SK-N-MC (cell line): ENCODE results near the gene IFNGR1.

Experiments used
- DNase-seq: peaks from one replicate; pipeline ENCODE4 v3.0.0-alpha.2; 2011; ENCODE audit warnings: low read depth, low spot score
- H3K27ac ChIP-seq: fragments of 200-600 bp; sonication (generic); 2 replicates; pipeline ENCODE4 v1.5.1; 2016; ENCODE audit warnings: mixed run types
- H3K36me3 ChIP-seq: fragments of 200-600 bp; sonication (generic); 2 replicates; pipeline ENCODE4 v1.6.1; 2017; ENCODE audit warnings: antibody characterized with exemption, low read length, mixed read lengths; ENCODE audit not compliant: insufficient read depth
- H3K4me3 ChIP-seq: fragments of 200-600 bp; sonication (generic); 2 replicates; pipeline ENCODE4 v1.5.1; 2016
- H3K9ac ChIP-seq: fragments of 200-600 bp; sonication (generic); 2 replicates; pipeline ENCODE4 v1.8.0; 2017; ENCODE audit warnings: mixed run types, mixed read lengths; ENCODE audit not compliant: insufficient read length
- H3K9me3 ChIP-seq: fragments of 200-600 bp; sonication (generic); 2 replicates; pipeline ENCODE4 v1.6.1; 2017; ENCODE audit warnings: low read depth, mild to moderate bottlenecking, antibody characterized with exemption, low read length, moderate library complexity, mixed read lengths
- EZH2 ChIP-seq: fragments of 200-600 bp; sonication (generic); IDR thresholded peaks from one replicate; pipeline ENCODE4 v1.6.1; 2017; ENCODE audit warnings: antibody characterized with exemption
- FOXP2 ChIP-seq: optimal IDR thresholded peaks from 2 replicates; pipeline ENCODE3; 2011; ENCODE audit warnings: mild to moderate bottlenecking, moderate library complexity; ENCODE audit not compliant: insufficient read depth; ENCODE audit errors: extremely low read length, control extremely low read depth
- POLR2AphosphoS5 ChIP-seq: IDR thresholded peaks from 2 replicates; pipeline ENCODE4 v1.6.1; 2012; ENCODE audit warnings: mild to moderate bottlenecking, low read depth, low read length, borderline replicate concordance

Gene IFNGR1

GRCh38 chr6:137182654-137183073 is 36.5 kb downstream of the IFNGR1 start:
- no peak overlapping the region for H3K9ac ChIP-seq
- H3K4me3 ChIP-seq, result no peak overlapping the region
- TF ChIP-seq POLR2AphosphoS5 (no peak), FOXP2 (no peak), EZH2 (no peak)
- H3K36me3 ChIP-seq, result no peaks in the 10 kb centered on the region
- no peak overlapping the region for H3K27ac ChIP-seq
- H3K9me3 ChIP-seq, result no peaks in the 10 kb centered on the region; the same call in 1 of the 2 replicates
- DNase-seq, result no peak

DNA sequence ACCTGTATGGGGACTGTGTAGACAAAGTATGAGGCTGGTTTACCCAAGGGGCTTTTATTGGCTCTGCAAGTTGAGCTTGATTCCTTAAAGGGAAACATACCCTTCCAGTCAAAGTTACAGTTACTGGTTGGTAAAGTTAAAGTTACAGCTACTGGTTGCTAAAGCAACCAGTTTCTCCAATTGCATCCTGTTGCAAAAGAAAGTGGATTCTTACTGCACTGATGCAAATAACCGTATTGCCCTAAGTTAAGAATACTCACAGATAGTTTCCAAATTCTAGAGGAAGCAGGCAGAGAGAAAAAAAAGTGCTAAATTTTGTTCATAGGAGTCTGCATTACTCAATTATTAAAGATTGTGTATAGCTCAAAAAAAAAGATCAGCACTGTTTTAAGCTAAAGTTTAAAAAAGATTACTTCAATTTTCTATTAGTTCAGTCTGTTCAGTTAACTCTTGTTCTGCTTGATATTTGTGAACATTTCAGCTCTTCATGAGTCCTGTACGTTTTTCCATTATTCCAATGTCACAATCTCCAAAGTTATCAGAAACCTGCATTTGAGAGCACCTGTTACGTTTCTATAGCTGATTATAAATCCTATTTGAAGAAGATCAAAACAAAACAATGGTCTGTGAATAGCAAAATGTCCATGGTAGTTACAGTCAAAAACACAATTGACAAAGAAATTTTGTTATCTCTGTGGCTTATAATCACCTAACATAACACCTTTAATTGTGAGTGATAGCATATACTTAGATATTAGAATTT is 37.1 kb downstream of the IFNGR1 start:
- Histone ChIP-seq H3K9me3 (no peaks in the 10 kb centered on the region; the same call in 1 of the 2 replicates), H3K36me3 (no peaks in the 10 kb centered on the region), H3K27ac (no peak overlapping the region), H3K4me3 (no peak overlapping the region), H3K9ac (no peak overlapping the region)
- TF ChIP-seq FOXP2 (no peak), EZH2 (no peak), POLR2AphosphoS5 (no peak)
- no peak for DNase-seq

DNA sequence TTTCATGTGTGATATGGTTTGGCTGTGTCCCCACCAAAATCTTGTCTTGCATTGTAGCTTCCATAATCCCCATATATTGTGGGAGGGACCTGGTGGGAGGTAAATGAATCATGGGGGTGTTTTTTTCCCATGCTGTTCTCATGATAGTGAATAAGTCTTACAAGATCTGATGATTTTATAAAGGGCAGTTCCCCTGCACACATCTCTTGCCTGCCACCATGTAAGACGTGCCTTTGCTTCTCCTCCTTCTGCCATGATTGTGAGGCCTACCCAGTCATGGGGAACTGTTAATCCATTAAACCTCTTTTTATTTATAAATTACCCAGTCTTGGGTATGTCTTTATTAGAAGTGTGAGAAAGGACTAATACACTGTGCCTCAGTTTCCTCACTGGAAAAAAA is 41.6 kb downstream of the IFNGR1 start:
- Histone ChIP-seq H3K9me3 (no peaks in the 10 kb centered on the region), H3K36me3 (no peaks in the 10 kb centered on the region)
- TF ChIP-seq FOXP2 (no peak), POLR2AphosphoS5 (no peak), EZH2 (no peak)

GRCh38 chr6:137176729-137177128 is 42.5 kb downstream of the IFNGR1 start:
- H3K27ac ChIP-seq, result no peak overlapping the region
- TF ChIP-seq POLR2AphosphoS5 (no peak), FOXP2 (no peak), EZH2 (no peak)

More for the DNA sequence above, 41.6 kb downstream of the IFNGR1 start:
- Histone ChIP-seq H3K27ac (no peak overlapping the region), H3K9ac (no peak overlapping the region), H3K4me3 (no peak overlapping the region)
- no peak for DNase-seq

DNA sequence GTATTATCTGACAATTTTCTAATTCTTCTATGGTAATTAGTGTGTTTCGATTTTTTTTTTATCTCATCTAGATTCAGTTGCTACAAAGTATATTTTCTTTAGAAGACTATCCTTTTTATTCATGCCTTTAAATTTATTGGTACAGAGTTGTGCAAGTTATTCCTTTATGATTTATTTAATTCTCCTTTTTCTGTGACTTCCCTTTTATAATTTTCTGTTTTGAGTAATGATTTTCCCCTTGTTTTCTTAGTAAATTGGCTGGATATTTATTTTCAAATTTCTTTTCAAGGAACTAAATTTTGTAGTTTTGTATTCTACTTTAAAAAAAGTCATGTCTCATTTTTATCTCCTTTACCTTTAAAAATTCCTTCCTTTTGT is 43.3 kb downstream of the IFNGR1 start:
- H3K4me3 ChIP-seq, result no peak overlapping the region
- TF ChIP-seq EZH2 (no peak), POLR2AphosphoS5 (no peak), FOXP2 (no peak)
- no peak overlapping the region for H3K9ac ChIP-seq

More at GRCh38 chr6:137176729-137177128, 42.5 kb downstream of the IFNGR1 start:
- no peak for DNase-seq
- H3K36me3 ChIP-seq, result no peaks in the 10 kb centered on the region
- H3K9ac ChIP-seq, result no peak overlapping the region
- no peaks in the 10 kb centered on the region for H3K9me3 ChIP-seq
- no peak overlapping the region for H3K4me3 ChIP-seq

GRCh38 chr6:137175157-137175867 is 43.9 kb downstream of the IFNGR1 start:
- no peak overlapping the region for H3K27ac ChIP-seq
- H3K4me3 ChIP-seq, result no peak overlapping the region
- no peak for DNase-seq
- H3K9me3 ChIP-seq, result no peaks in the 10 kb centered on the region
- no peaks in the 10 kb centered on the region for H3K36me3 ChIP-seq
- no peak for TF ChIP-seq POLR2AphosphoS5
- no peak for TF ChIP-seq EZH2
- TF ChIP-seq FOXP2, result no peak
- H3K9ac ChIP-seq, result no peak overlapping the region

More for the DNA sequence above, 43.3 kb downstream of the IFNGR1 start:
- no peak overlapping the region for H3K27ac ChIP-seq
- no peaks in the 10 kb centered on the region for H3K36me3 ChIP-seq
- DNase-seq, result no peak
- no peaks in the 10 kb centered on the region for H3K9me3 ChIP-seq

DNA sequence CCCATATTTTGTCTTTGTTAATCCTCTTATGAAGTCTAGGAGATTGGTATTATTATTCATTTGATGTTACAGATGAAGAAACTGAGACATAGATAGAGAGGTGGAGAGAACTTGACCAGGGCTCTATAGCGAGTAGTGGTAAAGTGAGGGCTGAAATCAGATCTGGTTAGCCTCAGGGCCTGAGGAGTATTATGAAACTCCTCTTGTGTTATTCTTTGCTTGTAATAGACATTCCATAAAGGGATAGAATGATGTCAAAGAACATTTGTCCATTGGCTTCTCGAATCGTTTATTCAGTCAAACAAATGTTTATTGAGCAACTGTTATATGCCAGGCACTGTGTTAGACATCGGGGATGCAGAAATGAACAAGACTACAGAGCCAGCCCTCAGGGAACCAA is 45.7 kb downstream of the IFNGR1 start, which contains the start of gene IL22RA2:
Gene IL22RA2 (minus strand): TSS at position 144 of the 400 bp plus-strand sequence. CDS start 11,895 bp downstream, outside the sequence.
- TF ChIP-seq POLR2AphosphoS5 (no peak), FOXP2 (no peak), EZH2 (no peak)
- Histone ChIP-seq H3K4me3 (no peak within 1 kb of the TSS), H3K27ac (no peak within 1 kb of the TSS), H3K9ac (no peak within 1 kb of the TSS), H3K36me3 (no peaks in the 10 kb centered on the region), H3K9me3 (no peaks in the 10 kb centered on the region)
- DNase-seq, result no peak

GRCh38 chr6:137172734-137173431 is 46.3 kb downstream of the IFNGR1 start:
- Histone ChIP-seq H3K9ac (no peak overlapping the region), H3K36me3 (no peaks in the 10 kb centered on the region), H3K27ac (no peak overlapping the region), H3K4me3 (no peak overlapping the region), H3K9me3 (no peaks in the 10 kb centered on the region)
- DNase-seq, result no peak
- no peak for TF ChIP-seq POLR2AphosphoS5
- no peak for TF ChIP-seq EZH2
- TF ChIP-seq FOXP2, result no peak
